Fibroblast of the aortic adventitia (primary cell): ENCODE measurements around the gene MEF2D. TPM values are rescaled to one million over a fixed set of nuclear protein-coding genes. Genes with fewer than 3 reads are reported as not detected.
A peak's percentile ranks its signal among the peaks of the same experiment; 100 is the strongest.

ENCODE experiments used
- DNase-seq: peaks from one replicate; pipeline ENCODE4 v3.0.0-alpha.2; 2010; ENCODE audit warnings: low read depth
- H3K4me3 ChIP-seq: 2 replicates; pipeline ENCODE4 v1.5.1; 2011; ENCODE audit warnings: low read depth, mild to moderate bottlenecking, control low read depth, low read length, moderate library complexity
- CTCF ChIP-seq: IDR thresholded peaks from 2 replicates; pipeline ENCODE4 v1.5.1; 2011; ENCODE audit warnings: mild to moderate bottlenecking, low read length, control low read depth, inconsistent platforms; ENCODE audit not compliant: insufficient read depth
- total RNA-seq: library from RNA; depleted of rRNA; stranded (reverse); fragments of >200 nt; gene quantifications from 2 replicates; pipeline ENCODE4 v1.2.3, GENCODE V29; 2012; ENCODE audit warnings: low replicate concordance

MEF2D gene
- total RNA-seq, 1 donor = 11.6 TPM

- no peak overlapping the region for H3K4me3 ChIP-seq
- no peak for TF ChIP-seq CTCF
- DNase-seq = no peak
Observed at GRCh38 chr1:156485984-156486383, 14.6 kb downstream of the MEF2D start.

- DNase-seq = no peak
- no peak overlapping the region for H3K4me3 ChIP-seq
- TF ChIP-seq CTCF = no peak
Observed at GRCh38 chr1:156484480-156485058, 16.0 kb downstream of the MEF2D start.

GRCh38 chr1:156483397-156483796, 17.2 kb downstream of the MEF2D start:
- no peak for TF ChIP-seq CTCF

GRCh38 chr1:156482276-156482675, 18.3 kb downstream of the MEF2D start:
- no peak overlapping the region for H3K4me3 ChIP-seq
- no peak for DNase-seq
- TF ChIP-seq CTCF = no peak

More at GRCh38 chr1:156483397-156483796, 17.2 kb downstream of the MEF2D start:
- no peak for DNase-seq
- no peak overlapping the region for H3K4me3 ChIP-seq

GRCh38 chr1:156481527-156481926, 19.0 kb downstream of the MEF2D start:
- no peak overlapping the region for H3K4me3 ChIP-seq
- no peak for TF ChIP-seq CTCF
- no peak for DNase-seq

GRCh38 chr1:156480411-156481192, 20.0 kb downstream of the MEF2D start:
- peak; percentile 66 for TF ChIP-seq CTCF
- H3K4me3 ChIP-seq = no peak overlapping the region
- no peak for DNase-seq
